Subcutaneous adipose tissue (tissue), 4 donors: ENCODE results near the gene ITLN1. TPM values are rescaled to one million over a fixed set of nuclear protein-coding genes. Genes with fewer than 3 reads are reported as not detected.

Source experiments
- CTCF ChIP-seq: fragments of 450-650 bp; IDR thresholded peaks from one replicate; pipeline ENCODE4 v1.5.1; 2016; ENCODE audit warnings: low read depth, mild to moderate bottlenecking, control low read depth, antibody characterized with exemption, moderate library complexity
- total RNA-seq, 4 donors: library from RNA; depleted of rRNA; stranded (reverse); fragments of >200 nt; gene quantifications; one replicate each; pipeline ENCODE4 v1.1.0, GENCODE V29; 2016

Gene ITLN1
- total RNA-seq, 4 donors from 2014 or later, result 145 TPM; not detected in 3

GRCh38 chr1:160884579-160884978 lies 401 bp downstream of the ITLN1 start:
- TF ChIP-seq CTCF, result no peak

GRCh38 chr1:160883581-160884513 lies 1.1 kb downstream of the ITLN1 start:
- TF ChIP-seq CTCF, result no peak

- TF ChIP-seq CTCF, result no peak
These were observed 2.4 kb downstream of the ITLN1 start for GRCh38 chr1:160882582-160882981.

- TF ChIP-seq CTCF, result no peak
These were observed 4.8 kb downstream of the ITLN1 start for GRCh38 chr1:160880216-160880615.

GRCh38 chr1:160879056-160879455 lies 5.9 kb downstream of the ITLN1 start:
- TF ChIP-seq CTCF, result no peak

GRCh38 chr1:160877221-160877620 lies 7.8 kb downstream of the ITLN1 start:
- no peak for TF ChIP-seq CTCF

GRCh38 chr1:160876311-160876710 lies 8.7 kb downstream of the ITLN1 start:
- no peak for TF ChIP-seq CTCF
